ENCODE measurements around the gene PPP2R3B. TPM values are rescaled to one million over a fixed set of nuclear protein-coding genes. Genes with fewer than 3 reads are reported as not detected.
A peak's percentile ranks its signal among the peaks of the same experiment; 100 is the strongest.
"Not testable (repeated sequence)": the region's sequence is repeated elsewhere in the genome, so short reads cannot be mapped to it uniquely, and the experiment has no call there.

Gene PPP2R3B
- total RNA-seq, 1 donor from 2014 or later, result 47.6 TPM

- Mint-ChIP-seq H3K27me3 (ENCODE audit: low read depth) (no peaks in the 10 kb centered on the region), H3K36me3 (ENCODE audit: low read depth) (no peaks in the 10 kb centered on the region), H3K4me3 (ENCODE audit: low read depth) (no peak overlapping the region), H3K9me3 (no peaks in the 10 kb centered on the region), H3K27ac (no peak overlapping the region), H3K4me1 (ENCODE audit: low read depth) (no peaks in the 10 kb centered on the region)
- intact Hi-C loops (cut with micrococcal nuclease), result no loop called here
- no peak for DNase-seq (ENCODE audit: low spot score)
Measured at GRCh38 chrX:392575-392846, 5.8 kb upstream of the PPP2R3B start.

DNA sequence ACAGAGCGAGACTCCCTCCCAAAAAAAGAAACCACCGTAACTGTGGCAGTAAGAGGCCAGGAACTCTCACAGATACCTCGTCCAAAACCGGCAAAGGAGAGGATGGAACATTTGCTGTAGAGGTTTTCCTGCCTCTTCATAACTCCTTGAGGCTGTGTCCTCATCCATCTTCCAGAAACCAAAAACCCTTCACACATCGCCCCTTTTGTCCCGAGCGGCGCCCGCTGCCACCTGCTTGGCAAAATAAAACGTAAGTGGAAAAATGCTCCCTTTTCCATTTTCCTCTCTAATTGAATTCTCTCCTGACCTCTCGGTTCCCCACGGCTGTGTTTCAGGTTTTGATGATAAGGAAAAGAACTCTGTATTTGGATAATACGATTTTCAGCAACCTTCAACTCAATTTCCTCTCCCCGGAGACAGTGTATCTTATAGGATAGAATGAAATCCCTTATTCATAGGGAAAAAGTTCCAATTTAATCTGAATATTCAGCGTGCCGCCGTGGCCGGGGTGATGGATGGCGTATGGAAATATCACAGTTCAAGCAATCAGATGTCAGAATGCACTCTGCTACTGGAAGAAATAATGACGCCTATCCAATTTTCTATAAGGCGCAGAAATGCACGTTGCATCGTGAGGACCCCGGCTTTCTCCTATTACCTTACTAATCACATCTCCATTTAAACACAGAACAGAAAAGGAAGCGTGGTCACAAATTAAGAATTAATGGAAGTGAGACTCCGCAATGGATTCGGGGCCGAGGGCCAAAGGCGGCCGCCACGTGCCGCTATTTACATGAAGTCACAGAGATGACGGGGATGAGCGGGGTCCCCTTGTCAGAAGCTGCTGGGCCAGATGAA lies 5.2 kb upstream of the PPP2R3B start:
- H3K27me3 Mint-ChIP-seq (ENCODE audit: low read depth), result no peaks in the 10 kb centered on the region
- no peak overlapping the region for H3K4me3 Mint-ChIP-seq (ENCODE audit: low read depth)
- H3K36me3 Mint-ChIP-seq (ENCODE audit: low read depth), result no peaks in the 10 kb centered on the region
- H3K9me3 Mint-ChIP-seq, result no peaks in the 10 kb centered on the region
- no peak for DNase-seq (ENCODE audit: low spot score)
- no peak overlapping the region for H3K27ac Mint-ChIP-seq
- H3K4me1 Mint-ChIP-seq (ENCODE audit: low read depth), result no peaks in the 10 kb centered on the region
- intact Hi-C loops (cut with micrococcal nuclease), result no loop called here

- Mint-ChIP-seq H3K4me1 (ENCODE audit: low read depth) (no peaks in the 10 kb centered on the region), H3K36me3 (ENCODE audit: low read depth) (no peaks in the 10 kb centered on the region), H3K27me3 (ENCODE audit: low read depth) (no peaks in the 10 kb centered on the region), H3K27ac (no peak overlapping the region), H3K9me3 (no peaks in the 10 kb centered on the region), H3K4me3 (ENCODE audit: low read depth) (no peak overlapping the region)
- intact Hi-C loops (cut with micrococcal nuclease), result no loop called here
- no peak for DNase-seq (ENCODE audit: low spot score)
Measured at GRCh38 chrX:390459-390858, 3.8 kb upstream of the PPP2R3B start.

GRCh38 chrX:389021-389441 lies 2.3 kb upstream of the PPP2R3B start:
- Mint-ChIP-seq H3K36me3 (ENCODE audit: low read depth) (no peaks in the 10 kb centered on the region), H3K4me1 (ENCODE audit: low read depth) (no peaks in the 10 kb centered on the region), H3K4me3 (ENCODE audit: low read depth) (no peak overlapping the region), H3K27ac (no peak overlapping the region), H3K9me3 (no peaks in the 10 kb centered on the region), H3K27me3 (ENCODE audit: low read depth) (no peaks in the 10 kb centered on the region)
- intact Hi-C loops (cut with micrococcal nuclease), result loop anchor here (10.0 kb wide), 1 partner anchor 104 kb away; the partner anchor contains the start of gene PLCXD1
- DNase-seq (ENCODE audit: low spot score), result no peak

DNA sequence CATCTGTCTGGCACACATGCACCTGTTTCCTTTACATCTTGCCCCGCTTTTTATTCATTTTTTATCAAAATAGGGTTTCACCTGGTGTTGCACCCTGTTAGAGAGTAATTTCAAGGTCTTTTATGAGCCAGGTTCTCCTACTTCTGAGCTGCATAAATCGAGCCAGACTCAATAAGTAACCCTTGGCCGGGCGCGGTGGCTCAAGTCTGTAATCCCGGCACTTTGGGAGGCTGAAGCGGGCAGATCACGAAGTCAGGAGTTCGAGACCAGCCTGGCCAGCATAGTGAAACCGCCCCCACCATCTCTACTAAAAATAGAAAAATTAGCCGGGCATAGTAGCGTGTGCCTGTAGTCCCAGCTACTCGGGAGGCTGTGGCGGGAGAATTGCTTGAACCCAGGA lies 1.0 kb upstream of the PPP2R3B start:
- intact Hi-C loops (cut with micrococcal nuclease), result loop anchor here (1.0 to 10.0 kb wide), 2 partner anchors 69 to 103 kb away; partner anchors contain the start of genes GTPBP6 and PLCXD1
- H3K4me3 Mint-ChIP-seq (ENCODE audit: low read depth), result peak overlapping the region; percentile 84

DNA sequence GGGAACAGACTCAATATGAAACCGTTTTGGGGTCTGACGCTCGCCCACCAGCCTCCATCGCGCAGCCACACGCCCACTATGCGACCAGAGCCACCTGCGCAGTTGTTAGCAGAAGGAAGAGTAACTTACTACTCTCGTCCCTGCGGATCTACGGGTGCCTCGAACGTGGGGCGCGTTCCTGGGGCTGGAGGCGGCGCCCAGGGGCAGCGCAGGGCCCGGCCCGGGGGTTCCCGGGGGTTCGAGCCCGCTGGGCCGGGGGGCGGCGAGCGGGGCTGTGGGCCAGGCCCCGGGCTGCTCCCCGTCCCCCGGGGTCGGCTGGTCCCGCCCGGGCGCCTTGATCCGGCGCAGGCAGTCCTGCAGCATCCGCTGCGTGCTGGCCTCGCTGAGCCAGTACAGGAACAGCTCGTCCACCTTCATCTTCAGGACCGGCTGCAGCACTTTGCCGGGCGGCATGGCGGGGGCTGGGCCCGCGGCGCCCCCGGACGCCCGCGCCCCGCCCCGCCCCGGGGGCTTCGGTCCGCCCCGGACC lies 404 bp downstream of the PPP2R3B start:
- DNase-seq (ENCODE audit: low spot score), result peak; percentile 26
- intact Hi-C loops (cut with micrococcal nuclease), result loop anchor here (10.0 kb wide), 1 partner anchor 102 kb away; the partner anchor contains the start of gene PLCXD1
- Mint-ChIP-seq H3K4me1 (ENCODE audit: low read depth) (no peaks in the 10 kb centered on the region), H3K27ac (peak overlapping the region; percentile 67), H3K4me3 (ENCODE audit: low read depth) (peak overlapping the region; percentile 64), H3K27me3 (ENCODE audit: low read depth) (no peaks in the 10 kb centered on the region), H3K36me3 (ENCODE audit: low read depth) (no peaks in the 10 kb centered on the region), H3K9me3 (no peaks in the 10 kb centered on the region)

More for the DNA sequence above, 1.0 kb upstream of the PPP2R3B start:
- H3K36me3 Mint-ChIP-seq (ENCODE audit: low read depth), result no peaks in the 10 kb centered on the region
- no peak for DNase-seq (ENCODE audit: low spot score)
- no peaks in the 10 kb centered on the region for H3K27me3 Mint-ChIP-seq (ENCODE audit: low read depth)
- no peaks in the 10 kb centered on the region for H3K9me3 Mint-ChIP-seq
- H3K27ac Mint-ChIP-seq, result peak overlapping the region; percentile 54
- H3K4me1 Mint-ChIP-seq (ENCODE audit: low read depth), result no peaks in the 10 kb centered on the region

DNA sequence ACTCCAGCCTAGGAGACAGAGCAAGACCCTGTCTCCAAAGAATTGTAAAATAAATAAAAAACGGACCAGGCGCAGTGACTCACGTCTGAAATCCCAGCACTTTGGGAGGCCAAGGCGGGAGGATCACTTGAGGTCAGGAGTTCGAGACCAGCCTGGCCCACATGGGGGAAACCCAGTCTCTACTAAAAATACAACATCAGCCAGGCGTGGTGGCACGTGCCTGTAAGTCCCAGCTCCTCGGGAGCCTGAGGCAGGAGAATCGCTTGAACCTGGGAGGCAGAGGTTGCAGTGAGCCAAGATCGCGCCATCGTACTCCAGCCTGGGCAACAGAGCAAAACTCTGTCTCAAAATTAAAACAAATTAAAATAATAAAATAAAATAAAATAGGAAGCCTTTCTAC lies 971 bp downstream of the PPP2R3B start:
- intact Hi-C loops (cut with micrococcal nuclease), result loop anchor here (10.0 kb wide), 1 partner anchor 101 kb away; the partner anchor contains the start of gene PLCXD1
- not testable (repeated sequence) for H3K9me3 Mint-ChIP-seq; H3K36me3 Mint-ChIP-seq (ENCODE audit: low read depth); DNase-seq (ENCODE audit: low spot score); H3K4me1 Mint-ChIP-seq (ENCODE audit: low read depth); H3K27me3 Mint-ChIP-seq (ENCODE audit: low read depth)
- Mint-ChIP-seq H3K4me3 (ENCODE audit: low read depth) (peak overlapping the region; percentile 64), H3K27ac (peak overlapping the region; percentile 67)

DNA sequence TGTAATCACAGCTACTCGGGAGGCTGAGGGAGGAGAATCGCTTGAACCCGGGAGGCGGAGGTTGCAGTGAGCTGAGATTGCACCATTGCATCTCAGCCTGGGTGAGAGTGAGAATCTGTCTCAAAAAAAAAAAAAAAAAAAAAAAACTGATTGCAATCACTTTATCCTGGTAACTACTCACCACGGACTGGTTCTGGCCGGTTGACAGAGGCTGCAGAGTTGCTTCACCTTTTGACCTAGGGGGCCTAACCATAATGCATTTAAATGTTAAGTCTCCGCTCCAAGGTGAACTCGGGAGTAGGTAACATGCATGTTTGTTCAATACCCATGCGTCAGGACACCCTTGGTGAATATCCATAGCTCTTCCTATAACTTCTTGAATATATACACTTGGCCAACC lies 1.8 kb downstream of the PPP2R3B start:
- intact Hi-C loops (cut with micrococcal nuclease), result loop anchor here (10.0 kb wide), 1 partner anchor 100 kb away; the partner anchor contains the start of gene PLCXD1
- no peaks in the 10 kb centered on the region for H3K27me3 Mint-ChIP-seq (ENCODE audit: low read depth)
- H3K27ac Mint-ChIP-seq, result no peak overlapping the region
- DNase-seq (ENCODE audit: low spot score), result no peak
- peak overlapping the region; percentile 18 for H3K4me3 Mint-ChIP-seq (ENCODE audit: low read depth)
- H3K36me3 Mint-ChIP-seq (ENCODE audit: low read depth), result no peaks in the 10 kb centered on the region
- no peaks in the 10 kb centered on the region for H3K9me3 Mint-ChIP-seq
- no peaks in the 10 kb centered on the region for H3K4me1 Mint-ChIP-seq (ENCODE audit: low read depth)

GRCh38 chrX:378443-378842 lies 8.3 kb downstream of the PPP2R3B start:
- peaks cover 18% of the 10 kb centered on the region for H3K27me3 Mint-ChIP-seq (ENCODE audit: low read depth)
- H3K36me3 Mint-ChIP-seq (ENCODE audit: low read depth), result no peaks in the 10 kb centered on the region
- no peak for DNase-seq (ENCODE audit: low spot score)
- peak overlapping the region; percentile 3 for H3K27ac Mint-ChIP-seq
- intact Hi-C loops (cut with micrococcal nuclease), result no loop called here
- H3K9me3 Mint-ChIP-seq, result no peaks in the 10 kb centered on the region
- H3K4me1 Mint-ChIP-seq (ENCODE audit: low read depth), result peaks cover 11% of the 10 kb centered on the region
- H3K4me3 Mint-ChIP-seq (ENCODE audit: low read depth), result no peak overlapping the region

GRCh38 chrX:376206-376605 lies 10.5 kb downstream of the PPP2R3B start:
- intact Hi-C loops (cut with micrococcal nuclease); DNase-seq (ENCODE audit: low spot score): not testable (repeated sequence)

GRCh38 chrX:375181-376036 lies 11.3 kb downstream of the PPP2R3B start:
- Mint-ChIP-seq H3K36me3 (ENCODE audit: low read depth) (peaks cover 9% of the 10 kb centered on the region), H3K9me3 (no peaks in the 10 kb centered on the region), H3K27ac (no peak overlapping the region), H3K27me3 (ENCODE audit: low read depth) (peaks cover 36% of the 10 kb centered on the region), H3K4me1 (ENCODE audit: low read depth) (peaks cover 18% of the 10 kb centered on the region), H3K4me3 (ENCODE audit: low read depth) (peak overlapping the region; percentile 78)
- intact Hi-C loops (cut with micrococcal nuclease), result no loop called here
- no peak for DNase-seq (ENCODE audit: low spot score)

More at GRCh38 chrX:376206-376605, 10.5 kb downstream of the PPP2R3B start:
- not testable (repeated sequence) for H3K36me3 Mint-ChIP-seq (ENCODE audit: low read depth); H3K9me3 Mint-ChIP-seq; H3K27ac Mint-ChIP-seq; H3K4me3 Mint-ChIP-seq (ENCODE audit: low read depth)
- peaks cover 34% of the 10 kb centered on the region for H3K27me3 Mint-ChIP-seq (ENCODE audit: low read depth)
- peaks cover 18% of the 10 kb centered on the region for H3K4me1 Mint-ChIP-seq (ENCODE audit: low read depth)

DNA sequence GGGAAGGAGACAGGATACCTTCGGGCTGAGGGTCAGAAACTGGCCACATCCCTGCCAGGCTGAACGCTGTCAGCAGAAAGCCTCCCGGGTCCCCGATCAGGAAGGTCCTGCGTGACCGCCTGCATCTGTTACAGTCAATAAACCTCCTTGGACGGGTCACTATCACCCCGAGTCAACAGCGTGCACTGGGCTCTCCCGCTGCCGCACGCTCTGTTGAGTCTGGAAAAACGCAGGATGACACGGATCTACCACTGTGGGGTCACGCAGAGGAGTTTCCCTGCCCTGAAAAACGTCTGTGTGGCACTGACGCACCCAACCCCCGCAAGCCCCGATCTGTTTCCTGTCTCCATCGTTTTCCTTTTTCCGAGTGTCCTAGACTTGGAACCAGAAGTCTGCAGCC lies 12.1 kb downstream of the PPP2R3B start:
- no peak for DNase-seq (ENCODE audit: low spot score)
- peaks cover 18% of the 10 kb centered on the region for H3K4me1 Mint-ChIP-seq (ENCODE audit: low read depth)
- intact Hi-C loops (cut with micrococcal nuclease), result no loop called here
- peaks cover 36% of the 10 kb centered on the region for H3K27me3 Mint-ChIP-seq (ENCODE audit: low read depth)
- H3K9me3 Mint-ChIP-seq, result no peaks in the 10 kb centered on the region
- peak overlapping the region; percentile 78 for H3K4me3 Mint-ChIP-seq (ENCODE audit: low read depth)
- peaks cover 9% of the 10 kb centered on the region for H3K36me3 Mint-ChIP-seq (ENCODE audit: low read depth)
- H3K27ac Mint-ChIP-seq, result no peak overlapping the region
